ENCODE data around the gene GPRC5A.
A peak's percentile ranks its signal among the peaks of the same experiment; 100 is the strongest.

Gene GPRC5A

GRCh38 chr12:12897302-12897701, 5.9 kb downstream of the GPRC5A start:
- no peak for FAIRE-seq
- TF ChIP-seq CTCF (IDR thresholded peaks at IDR 0.05; ENCODE audit: insufficient read depth, missing control alignments): no peak
- no peak for DNase-seq (ENCODE audit: insufficient read length, low spot score)

GRCh38 chr12:12898136-12898717, 6.9 kb downstream of the GPRC5A start:
- no peak for DNase-seq (ENCODE audit: insufficient read length, low spot score)
- no peak for FAIRE-seq

DNA sequence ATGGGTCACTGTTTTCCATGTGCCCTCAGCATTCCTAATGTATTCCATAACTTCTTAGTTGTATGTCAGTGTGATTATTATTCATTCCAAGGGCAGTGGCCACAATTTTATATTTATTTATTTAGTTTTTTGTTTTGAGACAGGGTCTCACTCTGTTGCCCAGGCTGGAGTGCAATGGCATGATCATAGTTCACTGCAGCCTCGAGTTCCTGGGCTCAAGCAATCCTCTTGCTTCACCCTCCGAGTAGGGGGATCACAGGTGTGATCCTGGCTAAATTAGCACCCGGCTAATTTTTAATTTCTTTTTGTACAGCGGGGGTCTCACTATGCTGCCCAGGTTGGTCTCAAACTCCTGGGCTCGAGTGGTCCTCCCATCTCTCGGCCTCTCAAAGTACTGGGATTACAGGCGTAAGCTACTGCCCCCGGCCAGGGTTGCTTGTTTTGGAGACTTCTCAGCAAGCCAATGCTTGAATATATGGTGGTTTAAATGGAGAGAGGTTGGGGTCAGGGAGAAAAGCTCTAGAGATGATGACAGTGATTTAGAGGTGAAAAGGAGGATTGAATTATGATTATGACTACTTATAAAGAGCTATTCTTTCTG, 7.6 kb downstream of the GPRC5A start:
- TF ChIP-seq CTCF (IDR thresholded peaks at IDR 0.05; ENCODE audit: insufficient read depth, missing control alignments): no peak
- no peak for FAIRE-seq
- DNase-seq (ENCODE audit: insufficient read length, low spot score): no peak

More at GRCh38 chr12:12898136-12898717, 6.9 kb downstream of the GPRC5A start:
- no peak for TF ChIP-seq CTCF (IDR thresholded peaks at IDR 0.05; ENCODE audit: insufficient read depth, missing control alignments)

GRCh38 chr12:12899530-12900380, 8.4 kb downstream of the GPRC5A start:
- no peak for FAIRE-seq
- TF ChIP-seq CTCF (IDR thresholded peaks at IDR 0.05; ENCODE audit: insufficient read depth, missing control alignments): no peak
- no peak for DNase-seq (ENCODE audit: insufficient read length, low spot score)

- no peak for FAIRE-seq
- DNase-seq (ENCODE audit: insufficient read length, low spot score): no peak
Observed at GRCh38 chr12:12900786-12901157, 9.4 kb downstream of the GPRC5A start.

DNA sequence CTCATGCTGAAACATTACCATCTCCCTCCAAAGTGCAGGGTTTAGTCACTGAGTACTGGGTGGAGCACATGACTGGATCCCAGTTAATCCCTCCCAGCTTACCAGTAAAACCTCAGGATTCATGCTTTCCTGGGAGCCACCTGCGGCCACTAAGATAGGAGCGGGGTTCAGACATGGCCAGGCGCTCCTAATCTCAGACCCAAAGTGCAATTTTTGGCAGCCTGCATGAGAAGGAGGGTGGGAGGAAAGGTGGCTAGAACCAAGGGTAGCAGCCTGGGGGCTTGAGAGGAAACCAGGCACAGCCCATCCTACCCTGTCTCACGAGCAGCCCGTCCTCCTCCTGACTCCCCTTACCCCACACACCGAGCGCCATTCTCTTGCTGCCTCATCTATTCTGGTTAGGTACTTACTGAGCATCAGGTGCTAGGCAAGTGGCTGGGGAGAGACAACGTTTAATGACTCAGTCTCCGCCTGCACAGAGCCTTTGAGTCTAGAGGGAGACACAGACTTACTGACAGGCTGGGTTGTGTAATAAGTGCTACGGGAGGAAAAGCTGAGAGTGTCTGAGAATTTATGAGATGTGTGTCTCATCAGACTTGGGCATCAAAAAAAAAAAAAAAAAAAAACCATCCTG, 9.9 kb downstream of the GPRC5A start:
- no peak for TF ChIP-seq CTCF (IDR thresholded peaks at IDR 0.05; ENCODE audit: insufficient read depth, missing control alignments)
- no peak for FAIRE-seq
- DNase-seq (ENCODE audit: insufficient read length, low spot score): peak; percentile 37

More at GRCh38 chr12:12900786-12901157, 9.4 kb downstream of the GPRC5A start:
- no peak for TF ChIP-seq CTCF (IDR thresholded peaks at IDR 0.05; ENCODE audit: insufficient read depth, missing control alignments)

Measured in D721Med (cell line).